ENCODE measurements around the gene FBXW9. TPM values are rescaled to one million over a fixed set of nuclear protein-coding genes. Genes with fewer than 3 reads are reported as not detected.
A peak's percentile ranks its signal among the peaks of the same experiment; 100 is the strongest.

Gene FBXW9
- total and polyA plus RNA-seq, 2 of the 13 experiments (the other 11 are each of a cell fraction or from before 2014, with no cell fraction given): 5.7 to 6.1 TPM

- TF ChIP-seq ZNF441 (CRISPR knock-in tag; IDR thresholded peaks at IDR 0.05; ENCODE audit: borderline replicate concordance) (peak; percentile 43; the same call in 1 of the 2 replicates), ZNF616 (CRISPR knock-in tag; IDR thresholded peaks at IDR 0.05; ENCODE audit: low read depth) (no peak), KLF6 (CRISPR knock-in tag; IDR thresholded peaks at IDR 0.05) (peak; percentile 56; the same call in 1 of the 2 replicates), POGZ (CRISPR knock-in tag; IDR thresholded peaks at IDR 0.05) (peak; percentile 81; the same call in 1 of the 2 replicates), ZNF772 (CRISPR knock-in tag; IDR thresholded peaks at IDR 0.05) (peak; percentile 51), POLR2A (IDR thresholded peaks at IDR 0.05; ENCODE audit: insufficient read depth in 1 of 2, low read depth in 2 of 2, low read length in 2 of 2) (peak; percentile 66 to 77), MXI1 (IDR thresholded peaks at IDR 0.05; ENCODE audit: borderline replicate concordance, low read depth, low read length) (peak; percentile 81), CREB1 (IDR thresholded peaks at IDR 0.05) (peak; percentile 52), CREB1 (CRISPR knock-in tag; IDR thresholded peaks at IDR 0.05) (peak; percentile 88), ZNF121 (CRISPR knock-in tag; IDR thresholded peaks at IDR 0.05) (no peak), PHF20 (CRISPR knock-in tag; IDR thresholded peaks at IDR 0.05) (peak; percentile 98), LCORL (IDR thresholded peaks at IDR 0.05) (no peak), LCORL (CRISPR knock-in tag; IDR thresholded peaks at IDR 0.05) (peak; percentile 48; the same call in 1 of the 2 replicates), PHF8 (CRISPR knock-in tag; IDR thresholded peaks at IDR 0.05) (peak; percentile 93), NFYB (CRISPR knock-in tag; IDR thresholded peaks at IDR 0.05) (peak; percentile 25; the same call in 1 of the 2 replicates), KMT2B (CRISPR knock-in tag; IDR thresholded peaks at IDR 0.05) (peak; percentile 88), NFKB2 (CRISPR knock-in tag; IDR thresholded peaks at IDR 0.05; ENCODE audit: borderline replicate concordance) (peak; percentile 47; the same call in 1 of the 2 replicates), RBM22 (optimal IDR thresholded peaks at IDR 0.05; ENCODE audit: low read length) (peak; percentile 87), CCAR2 (optimal IDR thresholded peaks at IDR 0.05; ENCODE audit: low read depth, low read length) (no peak), ZNF350 (CRISPR knock-in tag; IDR thresholded peaks at IDR 0.05; ENCODE audit: borderline replicate concordance, low read depth) (peak; percentile 62; the same call in 1 of the 2 replicates), ZNF512B (CRISPR knock-in tag; IDR thresholded peaks at IDR 0.05; ENCODE audit: borderline replicate concordance) (no peak), ZNF224 (CRISPR knock-in tag; IDR thresholded peaks at IDR 0.05) (0 out of 2 replicates have a peak, but pooled peaks have one; percentile 57), KDM6A (CRISPR knock-in tag; IDR thresholded peaks at IDR 0.05; ENCODE audit: low read depth) (no peak), MIER2 (CRISPR knock-in tag; IDR thresholded peaks at IDR 0.05) (peak; percentile 41; the same call in 1 of the 2 replicates), RBM39 (IDR thresholded peaks at IDR 0.05; ENCODE audit: low read depth, low read length, poor library complexity, severe bottlenecking) (peak; percentile 17), ZNF563 (CRISPR knock-in tag; IDR thresholded peaks at IDR 0.05) (peak; percentile 66; the same call in 1 of the 2 replicates), IRF2 (CRISPR knock-in tag; IDR thresholded peaks at IDR 0.05) (peak; percentile 82)
- TF ChIP-seq, protein P1, sequence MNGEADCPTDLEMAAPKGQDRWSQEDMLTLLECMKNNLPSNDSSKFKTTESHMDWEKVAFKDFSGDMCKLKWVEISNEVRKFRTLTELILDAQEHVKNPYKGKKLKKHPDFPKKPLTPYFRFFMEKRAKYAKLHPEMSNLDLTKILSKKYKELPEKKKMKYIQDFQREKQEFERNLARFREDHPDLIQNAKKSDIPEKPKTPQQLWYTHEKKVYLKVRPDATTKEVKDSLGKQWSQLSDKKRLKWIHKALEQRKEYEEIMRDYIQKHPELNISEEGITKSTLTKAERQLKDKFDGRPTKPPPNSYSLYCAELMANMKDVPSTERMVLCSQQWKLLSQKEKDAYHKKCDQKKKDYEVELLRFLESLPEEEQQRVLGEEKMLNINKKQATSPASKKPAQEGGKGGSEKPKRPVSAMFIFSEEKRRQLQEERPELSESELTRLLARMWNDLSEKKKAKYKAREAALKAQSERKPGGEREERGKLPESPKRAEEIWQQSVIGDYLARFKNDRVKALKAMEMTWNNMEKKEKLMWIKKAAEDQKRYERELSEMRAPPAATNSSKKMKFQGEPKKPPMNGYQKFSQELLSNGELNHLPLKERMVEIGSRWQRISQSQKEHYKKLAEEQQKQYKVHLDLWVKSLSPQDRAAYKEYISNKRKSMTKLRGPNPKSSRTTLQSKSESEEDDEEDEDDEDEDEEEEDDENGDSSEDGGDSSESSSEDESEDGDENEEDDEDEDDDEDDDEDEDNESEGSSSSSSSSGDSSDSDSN (CRISPR knock-in tag; IDR thresholded peaks at IDR 0.05): peak; percentile 47
These were observed 26.9 kb downstream of the FBXW9 start (continued) for GRCh38 chr19:12669270-12670158.
